Left renal pelvis (tissue), 4 donors: ENCODE data around the gene MGST3. TPM values are rescaled to one million over a fixed set of nuclear protein-coding genes. Genes with fewer than 3 reads are reported as not detected.
"Not testable (repeated sequence)": the region's sequence is repeated elsewhere in the genome, so short reads cannot be mapped to it uniquely, and the experiment has no call there.

Experiments used
- DNase-seq, 4 donors: peaks; one replicate each; pipeline ENCODE4 v3.0.0-alpha.2; 2013; ENCODE audit warnings: low read depth in 4 of 4, low spot score in 3 of 4
- polyA plus RNA-seq, 4 donors: library from polyadenylated mRNA; unstranded; fragments of 120-200 nt; gene quantifications; one replicate each; pipeline ENCODE4 v1.2.1, GENCODE V29; 2013; ENCODE audit not compliant: insufficient read length in 4 of 4

MGST3 gene
- polyA plus RNA-seq, 4 donors, result 125 to 203 (median 192) TPM

DNA sequence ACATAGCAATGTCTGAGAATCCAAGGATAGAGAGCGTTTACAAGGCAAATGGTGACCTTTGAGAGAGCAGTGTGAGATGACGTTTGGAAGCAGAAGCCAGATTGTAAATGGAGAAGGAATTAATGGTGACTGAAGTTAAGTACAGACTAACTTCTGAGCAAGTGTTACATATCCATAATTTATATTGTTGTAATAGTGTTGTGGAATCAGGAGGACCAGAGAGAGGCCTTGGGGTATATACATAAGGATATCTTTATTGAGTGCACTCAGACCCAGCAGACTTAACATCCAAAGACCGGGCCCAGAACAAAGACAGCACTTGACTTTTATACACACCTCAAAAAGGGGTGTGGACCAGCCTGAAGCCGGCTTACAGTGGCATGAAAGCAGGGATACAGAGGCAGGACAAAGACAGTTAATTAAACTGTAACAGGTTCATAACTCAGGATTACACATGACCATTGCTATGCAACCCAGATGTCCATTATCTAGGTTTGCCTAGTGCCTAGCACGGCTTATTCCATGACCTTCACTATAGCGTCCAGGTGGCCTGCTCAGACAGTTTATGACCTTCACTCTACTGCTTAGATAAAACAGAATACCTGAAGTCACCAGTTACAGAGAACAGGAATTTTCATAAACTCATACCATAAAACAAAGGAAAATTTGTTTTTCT is 2.7 kb upstream of the MGST3 start:
- DNase-seq, result no peak

GRCh38 chr1:165629151-165629550 is 1.9 kb upstream of the MGST3 start:
- no peak for DNase-seq

DNA sequence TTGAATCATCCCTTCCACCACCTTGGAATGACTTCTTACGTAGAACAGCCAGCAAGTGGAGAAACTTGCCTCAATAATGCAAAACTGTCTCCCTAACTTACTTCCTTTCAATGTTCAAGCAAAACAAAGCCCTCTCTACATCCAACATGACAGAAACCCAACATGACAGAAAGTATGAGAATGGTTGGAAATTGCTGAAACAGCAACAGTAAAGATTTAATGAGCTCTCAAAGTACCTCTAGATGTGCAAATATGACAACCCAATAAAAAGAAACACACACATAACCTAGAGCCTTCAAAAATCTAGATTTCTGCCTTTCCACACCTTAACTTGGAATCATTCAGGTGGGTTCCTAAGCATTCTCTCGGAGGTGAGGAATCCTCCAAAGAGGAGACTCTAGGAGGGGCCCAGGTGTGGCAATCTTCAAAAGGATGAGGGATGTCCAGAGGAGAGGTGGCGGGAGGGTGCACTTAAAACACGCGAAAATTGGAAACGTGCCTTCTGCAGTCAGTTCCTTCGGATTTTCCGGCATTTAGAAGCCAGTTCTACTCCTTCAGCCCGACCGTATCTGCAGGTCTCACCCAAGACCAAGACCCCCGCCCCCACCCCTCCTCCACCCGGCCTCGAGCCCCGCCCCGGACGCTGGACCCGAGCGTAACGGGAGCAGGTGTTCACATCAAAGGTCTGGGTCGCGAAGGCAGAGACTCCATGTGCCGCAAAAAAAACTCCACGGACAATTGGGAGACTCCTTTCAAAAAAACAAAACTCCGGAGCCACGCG is 996 bp upstream of the MGST3 start:
- DNase-seq, result no peak

DNA sequence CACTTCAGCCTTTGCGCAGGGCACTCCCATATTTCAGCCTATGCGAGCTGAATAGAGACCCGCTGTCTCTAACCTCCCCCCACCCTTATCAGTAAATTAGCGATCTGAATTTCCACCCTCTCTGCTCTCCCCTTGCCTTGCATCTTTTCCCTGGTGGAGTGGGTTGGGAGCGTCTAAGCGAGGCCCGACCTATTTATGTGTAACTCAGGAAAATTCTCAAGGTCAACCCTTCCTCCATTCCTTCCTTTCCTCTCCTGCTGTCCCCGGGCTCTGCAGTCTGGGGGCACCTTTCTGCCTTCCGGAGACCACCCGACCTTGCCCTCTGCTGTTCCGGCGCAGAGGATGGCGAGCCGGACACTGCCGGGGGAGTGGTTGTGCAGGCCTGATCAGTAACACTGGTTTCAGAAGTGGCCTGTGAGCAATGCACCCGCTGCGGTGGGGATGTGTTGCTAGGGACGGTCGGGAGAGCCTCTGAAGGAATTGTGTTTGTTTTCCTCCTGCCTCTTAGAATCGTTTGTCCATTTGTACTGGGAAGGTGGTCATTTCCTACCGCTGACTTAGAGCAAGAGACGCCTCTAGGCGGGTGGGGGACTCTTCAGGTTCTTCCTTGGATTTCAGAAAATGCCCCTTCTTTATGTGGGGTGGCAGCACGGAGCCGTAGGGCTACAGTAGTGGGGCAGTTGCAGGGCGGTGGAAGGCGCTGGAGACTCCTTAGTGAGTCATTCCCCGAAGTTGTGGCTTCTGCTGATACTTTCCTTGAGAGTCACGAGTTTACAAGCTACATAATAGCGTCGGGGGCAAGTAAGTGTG is 513 bp downstream of the MGST3 start:
- DNase-seq, result peak in 1 of 4 donors; percentile 43

DNA sequence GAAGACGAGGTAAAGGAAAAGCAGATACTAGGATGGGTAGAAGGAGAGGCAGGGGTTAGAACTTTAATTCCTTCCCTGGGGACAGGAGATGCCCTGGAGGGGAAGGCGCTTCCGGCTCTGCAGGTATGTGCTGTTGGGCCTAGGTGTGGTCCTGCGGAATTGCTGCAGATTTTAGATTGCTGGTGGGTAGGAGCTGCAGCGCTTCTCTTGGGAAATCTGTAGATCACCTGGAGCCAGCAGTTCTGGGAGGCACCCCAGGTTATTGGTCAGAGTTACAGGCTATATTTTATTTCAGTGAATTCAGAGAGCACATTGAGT is 1.1 kb downstream of the MGST3 start:
- no peak for DNase-seq

DNA sequence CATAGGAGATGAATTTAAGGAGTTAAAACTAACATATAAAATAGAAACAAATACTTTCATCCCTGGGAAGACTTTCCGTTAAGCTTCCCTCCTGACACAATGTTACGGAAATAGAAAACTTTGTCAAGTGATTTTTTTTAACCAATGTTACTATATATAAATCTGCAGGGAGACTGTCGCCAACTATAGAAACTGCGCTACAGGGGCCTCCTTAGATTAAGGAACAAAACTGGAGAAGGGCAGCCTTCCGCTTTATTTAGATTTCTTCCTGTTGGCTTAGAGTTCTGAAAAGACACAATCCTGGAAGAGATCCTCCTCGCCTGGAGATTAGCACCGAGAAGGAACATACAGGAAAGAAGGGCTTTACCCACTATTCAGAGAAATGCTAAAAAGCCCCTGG is 1.5 kb downstream of the MGST3 start:
- DNase-seq, result no peak

- no peak for DNase-seq
Measured at GRCh38 chr1:165633614-165634013, 2.6 kb downstream of the MGST3 start.

DNA sequence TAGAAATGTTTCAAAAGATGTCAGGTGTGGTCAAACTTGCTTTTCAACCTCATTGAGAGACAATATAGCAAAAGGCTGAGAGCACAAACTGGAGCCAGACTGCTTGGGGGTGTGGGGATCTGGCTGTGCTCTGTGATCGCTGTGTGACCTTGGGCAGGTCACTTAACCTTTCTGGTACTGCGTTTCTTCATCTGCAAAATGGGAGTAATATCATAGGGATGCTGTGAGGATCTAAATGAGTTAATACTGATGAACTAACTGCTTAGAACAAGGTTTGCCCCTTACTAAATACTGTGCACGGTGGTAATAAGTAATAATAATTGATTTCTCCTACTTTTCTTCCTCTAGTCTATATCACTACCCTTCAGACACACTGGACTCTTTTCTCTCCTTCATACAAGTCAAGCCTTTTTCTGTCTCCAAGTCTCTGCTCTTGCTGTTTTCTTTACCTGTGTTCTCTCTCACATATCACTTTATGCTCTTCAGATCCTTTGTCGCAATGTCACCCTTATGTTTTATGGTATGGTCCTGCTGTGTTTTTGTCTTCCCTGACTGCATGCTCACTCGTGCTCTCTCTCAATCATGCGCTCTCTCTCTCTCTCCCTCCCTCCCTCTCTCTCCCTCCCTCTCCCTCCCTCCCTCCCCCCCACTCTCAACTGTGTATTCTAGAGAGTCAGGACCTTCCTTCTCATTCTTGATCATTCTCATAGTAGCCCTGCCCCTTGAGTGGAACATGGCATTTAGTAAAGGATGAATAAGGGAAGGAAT is 3.3 kb downstream of the MGST3 start:
- no peak for DNase-seq

- no peak for DNase-seq
Measured at GRCh38 chr1:165635329-165635728, 4.3 kb downstream of the MGST3 start.

GRCh38 chr1:165635823-165636222 is 4.8 kb downstream of the MGST3 start:
- DNase-seq, result no peak

GRCh38 chr1:165637427-165637826 is 6.4 kb downstream of the MGST3 start:
- DNase-seq, result no peak

DNA sequence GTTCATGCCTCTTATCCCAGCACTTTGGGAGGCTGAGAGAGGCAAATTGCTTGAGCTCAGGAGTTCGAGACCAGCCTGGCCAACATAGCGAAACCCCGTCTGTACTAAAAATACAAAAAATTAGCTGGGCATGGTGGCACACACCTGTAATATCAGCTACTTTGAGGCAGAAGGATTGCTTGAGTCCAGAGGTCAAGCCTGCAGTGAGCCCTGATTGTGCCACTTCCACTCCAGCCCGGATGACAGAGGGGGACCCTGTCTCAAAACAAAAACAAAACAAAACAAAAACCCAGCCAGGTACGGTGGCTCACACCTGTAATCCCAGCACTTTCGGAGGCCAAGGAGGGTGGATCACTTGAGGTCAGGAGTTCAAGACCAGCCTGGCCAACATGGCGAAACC is 7.2 kb downstream of the MGST3 start:
- DNase-seq, result not testable (repeated sequence)

DNA sequence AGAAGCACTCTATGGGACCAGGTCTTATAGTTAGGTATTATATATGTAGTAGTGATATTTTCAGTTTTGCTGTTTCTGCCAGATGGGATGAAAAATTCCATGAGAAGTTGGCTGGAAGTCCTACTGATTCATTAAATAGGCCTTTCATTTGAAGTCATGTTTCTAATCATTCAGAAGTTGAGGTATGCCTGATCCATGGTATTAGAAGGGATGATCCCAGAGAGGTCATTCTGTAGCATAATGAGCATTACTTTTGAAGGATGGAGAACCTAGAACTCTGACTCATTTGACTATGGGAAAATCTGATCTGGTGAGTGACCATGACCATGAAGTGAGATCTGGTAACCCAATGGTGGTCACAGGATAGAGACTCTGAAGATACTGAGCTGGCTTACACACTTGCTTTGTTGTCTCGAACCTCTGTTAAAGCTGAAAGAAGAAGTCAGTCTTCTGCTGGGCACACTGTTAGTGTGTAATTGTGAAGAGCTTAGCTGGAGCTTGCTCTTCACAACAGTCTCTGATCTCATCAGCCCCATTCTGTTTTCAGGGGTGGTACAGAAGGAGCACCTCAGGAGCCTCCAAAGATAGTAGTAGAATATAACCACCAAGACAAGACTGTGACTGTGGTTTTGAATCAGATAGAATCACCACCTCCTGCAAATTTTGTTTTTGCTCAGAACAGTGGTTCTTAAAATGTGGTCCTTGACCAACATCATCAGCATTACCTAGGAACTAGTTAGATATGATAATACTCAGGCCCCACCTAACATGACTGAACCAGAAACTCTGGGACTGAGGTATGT is 9.0 kb downstream of the MGST3 start:
- DNase-seq, result no peak

DNA sequence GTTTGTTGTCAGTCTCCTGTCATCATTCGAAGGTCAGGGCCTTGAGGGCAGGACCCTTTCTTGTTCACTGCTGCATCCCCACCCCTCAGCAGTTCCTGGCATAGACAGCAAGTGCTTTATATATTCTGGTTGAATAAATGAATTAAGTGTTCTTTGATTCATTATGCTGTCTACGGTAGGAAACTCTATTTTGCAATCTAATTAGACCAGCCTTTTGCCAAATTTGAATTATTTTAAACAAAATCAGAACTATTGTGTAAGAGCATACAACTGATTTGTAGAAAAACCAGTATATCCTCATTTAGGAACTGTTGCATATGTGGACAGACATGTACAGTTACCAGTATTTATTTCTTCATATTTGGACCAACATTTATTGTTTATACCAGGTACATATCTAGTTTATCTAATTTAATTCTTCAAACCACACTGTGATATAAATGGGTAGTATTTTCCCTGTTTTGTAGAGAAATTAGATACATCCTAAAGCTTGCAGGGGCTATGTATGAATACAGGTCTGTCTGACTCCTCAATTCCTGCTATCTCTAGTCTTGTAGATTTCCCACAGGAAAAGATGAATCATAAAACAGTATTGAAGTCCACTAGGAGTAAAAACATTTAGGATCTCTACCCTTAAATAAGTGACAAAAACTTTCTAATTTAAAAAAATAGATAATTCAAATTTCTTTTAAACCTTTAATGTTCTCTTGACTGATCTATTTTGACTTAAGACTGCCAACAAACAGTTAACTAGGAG is 10.4 kb downstream of the MGST3 start:
- no peak for DNase-seq

DNA sequence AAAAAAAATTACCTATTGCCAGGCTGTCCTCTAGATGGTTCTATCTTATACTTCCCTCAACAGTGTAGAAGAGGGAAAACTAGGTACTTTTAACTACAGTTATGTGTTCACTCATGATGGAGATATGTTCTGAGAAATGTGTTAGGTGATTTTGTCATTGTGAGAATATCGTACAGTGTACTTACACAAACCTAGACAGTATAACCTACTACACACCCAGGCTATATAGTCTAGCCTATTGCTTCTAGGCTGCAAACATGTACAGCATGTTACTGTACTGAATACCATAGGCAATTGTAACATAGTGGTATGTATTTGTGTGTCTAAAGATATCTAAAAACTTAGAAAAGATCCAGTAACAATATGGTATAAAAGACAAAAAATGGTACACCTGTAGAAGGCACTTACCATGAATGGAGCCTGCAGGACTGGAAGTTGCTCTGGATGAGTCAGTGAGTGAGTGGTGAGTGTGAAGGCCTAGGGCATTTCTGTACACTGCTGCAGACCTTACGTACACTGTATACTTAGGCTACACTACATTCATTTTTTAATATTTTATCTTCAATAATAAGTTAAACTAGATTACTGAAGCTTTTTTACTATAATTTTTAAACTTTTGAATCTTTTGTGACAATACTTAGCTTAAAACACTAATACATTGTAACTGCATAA is 13.2 kb downstream of the MGST3 start:
- DNase-seq, result no peak

GRCh38 chr1:165645654-165646366 is 14.8 kb downstream of the MGST3 start:
- DNase-seq, result no peak

GRCh38 chr1:165647517-165647916 is 16.5 kb downstream of the MGST3 start:
- DNase-seq, result no peak

DNA sequence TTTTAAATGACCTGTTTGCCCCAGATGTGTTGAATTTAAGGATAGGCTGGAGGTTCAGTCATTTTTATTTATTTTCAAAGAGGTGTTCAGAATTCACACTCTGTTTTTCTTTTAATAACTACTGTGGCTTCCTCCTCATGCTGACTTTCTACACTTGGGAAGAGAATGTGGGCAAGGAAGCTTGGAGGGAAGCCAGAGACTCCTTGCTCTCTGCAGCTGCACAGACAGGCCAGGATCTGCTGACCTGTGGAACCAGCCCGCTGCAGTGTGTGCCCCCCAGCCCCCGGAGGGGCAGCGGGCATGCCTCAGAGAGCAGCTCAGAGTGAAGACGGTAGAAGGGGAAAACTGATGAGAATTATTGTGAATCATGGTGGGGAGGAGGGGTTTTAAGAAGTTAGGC is 16.9 kb downstream of the MGST3 start:
- no peak for DNase-seq
